ENCODE data around the gene NOTCH4. TPM values are rescaled to one million over a fixed set of nuclear protein-coding genes. Genes with fewer than 3 reads are reported as not detected.

The NOTCH4 gene
- total and polyA plus RNA-seq, 12 donors, result 7.1 to 136 (median 20.2) TPM

Small RNA genes lying within 50 kb of the gene (microRNA-seq; reads per million reads assigned to microRNA genes)
- 3.4 to 4.0 (median 4.0) reads per million in 3 donors for gene MIR6721
- gene MIR6833, result 0 to 0.28 (median 0) reads per million in 3 donors

Small RNA genes lying within 50 kb of the gene (small RNA-seq; reads per million reads assigned to genes)
- gene AL662884.1 (0 reads per million in 2 donors), gene MIR6833 (0 reads per million in 2 donors)

Other genes starting within 250 kb of the NOTCH4 start
- 1,000 to 10,000 TPM in 6 of 9 donors, 100 to 1,000 TPM in 3; 547 to 2,285 (median 1,171) TPM for gene C4A, start 242.0 kb downstream of the NOTCH4 start, total RNA-seq
- gene C4A, start 242.0 kb downstream of the NOTCH4 start, polyA plus RNA-seq, result 1,000 to 10,000 TPM in 1 of 3 donors, 100 to 1,000 TPM in 2; 212 to 1,408 (median 665) TPM
- gene C4B, start 209.3 kb downstream of the NOTCH4 start, total RNA-seq, result 1,000 to 10,000 TPM in 7 of 9 donors, 100 to 1,000 TPM in 2; 948 to 5,092 (median 1,365) TPM
- 1,000 to 10,000 TPM in 1 of 3 donors, 100 to 1,000 TPM in 2; 236 to 1,852 (median 796) TPM for gene C4B, start 209.3 kb downstream of the NOTCH4 start, polyA plus RNA-seq
- 1,000 to 10,000 TPM in 8 of 9 donors, 100 to 1,000 TPM in 1; 780 to 6,352 (median 2,415) TPM for gene CYP21A2, start 185.7 kb downstream of the NOTCH4 start, total RNA-seq
- 1,000 to 10,000 TPM in 2 of 3 donors, 100 to 1,000 TPM in 1; 528 to 4,039 (median 2,532) TPM for gene CYP21A2, start 185.7 kb downstream of the NOTCH4 start, polyA plus RNA-seq
- gene TNXB, start 114.7 kb downstream of the NOTCH4 start, total RNA-seq, result 100 to 1,000 TPM; 105 to 403 (median 213) TPM
- gene TNXB, start 114.7 kb downstream of the NOTCH4 start, polyA plus RNA-seq, result 100 to 1,000 TPM in 2 of 3 donors, 10 to 100 TPM in 1; 19.6 to 506 (median 248) TPM
- gene ATF6B, start 95.8 kb downstream of the NOTCH4 start, total RNA-seq, result 100 to 1,000 TPM in 2 of 9 donors, 10 to 100 TPM in 7; 17.7 to 109 (median 35.7) TPM
- 100 to 1,000 TPM in 1 of 3 donors, 10 to 100 TPM in 2; 42.3 to 136 (median 67.3) TPM for gene ATF6B, start 95.8 kb downstream of the NOTCH4 start, polyA plus RNA-seq
- 1 to 10 TPM; 1.6 to 8.9 (median 5.9) TPM for gene FKBPL, start 93.8 kb downstream of the NOTCH4 start, total RNA-seq
- gene FKBPL, start 93.8 kb downstream of the NOTCH4 start, polyA plus RNA-seq, result 1 to 10 TPM; 4.9 to 6.1 (median 6.0) TPM
- gene PRRT1, start 72.1 kb downstream of the NOTCH4 start, total RNA-seq, result 1 to 10 TPM in 6 of 9 donors, under 1 TPM in 2, not detected in 1; 0.22 to 4.8 (median 2.0) TPM
- gene PRRT1, start 72.1 kb downstream of the NOTCH4 start, polyA plus RNA-seq, result 10 to 100 TPM in 2 of 3 donors, 1 to 10 TPM in 1; 1.6 to 26.0 (median 14.7) TPM
- 10 to 100 TPM; 10.4 to 33.6 (median 30.1) TPM for gene PPT2, start 69.9 kb downstream of the NOTCH4 start, total RNA-seq
- 10 to 100 TPM; 15.8 to 19.9 (median 16.5) TPM for gene PPT2, start 69.9 kb downstream of the NOTCH4 start, polyA plus RNA-seq
- 10 to 100 TPM in 3 of 9 donors, 1 to 10 TPM in 6; 1.3 to 22.1 (median 8.7) TPM for gene EGFL8, start 59.5 kb downstream of the NOTCH4 start, total RNA-seq
- 100 to 1,000 TPM in 1 of 3 donors, 10 to 100 TPM in 1, 1 to 10 TPM in 1; 4.6 to 103 (median 54.4) TPM for gene EGFL8, start 59.5 kb downstream of the NOTCH4 start, polyA plus RNA-seq
- 10 to 100 TPM; 51.9 to 91.9 (median 66.9) TPM for gene AGPAT1, start 48.0 kb downstream of the NOTCH4 start, total RNA-seq
- gene AGPAT1, start 48.0 kb downstream of the NOTCH4 start, polyA plus RNA-seq, result 10 to 100 TPM; 63.5 to 75.8 (median 70.1) TPM
- gene RNF5, start 45.7 kb downstream of the NOTCH4 start, total RNA-seq, result 100 to 1,000 TPM in 7 of 9 donors, 10 to 100 TPM in 2; 90.6 to 146 (median 115) TPM
- 100 to 1,000 TPM in 1 of 3 donors, 10 to 100 TPM in 2; 47.2 to 120 (median 93.2) TPM for gene RNF5, start 45.7 kb downstream of the NOTCH4 start, polyA plus RNA-seq
- 1 to 10 TPM in 8 of 9 donors, not detected in 1; 1.4 to 9.7 (median 3.1) TPM for gene AGER, start 39.8 kb downstream of the NOTCH4 start, total RNA-seq
- 10 to 100 TPM in 2 of 3 donors, 1 to 10 TPM in 1; 1.7 to 63.9 (median 18.1) TPM for gene AGER, start 39.8 kb downstream of the NOTCH4 start, polyA plus RNA-seq
- gene PBX2, start 33.9 kb downstream of the NOTCH4 start, total RNA-seq, result 100 to 1,000 TPM in 1 of 9 donors, 10 to 100 TPM in 8; 34.4 to 109 (median 53.3) TPM
- gene PBX2, start 33.9 kb downstream of the NOTCH4 start, polyA plus RNA-seq, result 100 to 1,000 TPM in 1 of 3 donors, 10 to 100 TPM in 2; 46.6 to 211 (median 85.1) TPM
- 10 to 100 TPM in 8 of 9 donors, 1 to 10 TPM in 1; 3.8 to 40.3 (median 17.6) TPM for gene GPSM3, start 31.4 kb downstream of the NOTCH4 start, total RNA-seq
- gene GPSM3, start 31.4 kb downstream of the NOTCH4 start, polyA plus RNA-seq, result 10 to 100 TPM in 2 of 3 donors, 1 to 10 TPM in 1; 4.8 to 32.2 (median 15.9) TPM
- not detected for gene TSBP1, start 147.8 kb upstream of the NOTCH4 start, total RNA-seq
- not detected for gene TSBP1, start 147.8 kb upstream of the NOTCH4 start, polyA plus RNA-seq
- under 1 TPM in 1 of 9 donors, not detected in 8; 0.31 TPM for gene BTNL2, start 183.1 kb upstream of the NOTCH4 start, total RNA-seq
- not detected for gene BTNL2, start 183.1 kb upstream of the NOTCH4 start, polyA plus RNA-seq
- 1,000 to 10,000 TPM in 1 of 9 donors, 100 to 1,000 TPM in 7, 10 to 100 TPM in 1; 36.8 to 1,447 (median 612) TPM for gene HLA-DRA, start 215.8 kb upstream of the NOTCH4 start, total RNA-seq
- 100 to 1,000 TPM; 101 to 572 (median 129) TPM for gene HLA-DRA, start 215.8 kb upstream of the NOTCH4 start, polyA plus RNA-seq

Data from adrenal gland (tissue), 12 donors.